Activated T-cell treated with anti-CD3 and anti-CD28 coated beads for 24 hours (primary cell): ENCODE data around the gene CYP4F2.
"Not testable (repeated sequence)": the region's sequence is repeated elsewhere in the genome, so short reads cannot be mapped to it uniquely, and the experiment has no call there.

ENCODE experiments used
- DNase-seq: peaks from one replicate; pipeline ENCODE4 v3.0.0-alpha.2; 2020; ENCODE audit warnings: low read depth

The CYP4F2 gene

GRCh38 chr19:15899561-15899960 lies 1.7 kb upstream of the CYP4F2 start:
- not testable (repeated sequence) for DNase-seq

- no peak for DNase-seq
Observed at GRCh38 chr19:15897026-15897737, 692 bp downstream of the CYP4F2 start.

- DNase-seq: no peak
Observed at GRCh38 chr19:15895876-15896430, 1.9 kb downstream of the CYP4F2 start.

GRCh38 chr19:15894359-15894758 lies 3.5 kb downstream of the CYP4F2 start:
- DNase-seq: no peak

- DNase-seq: no peak
Observed at GRCh38 chr19:15893477-15893876, 4.4 kb downstream of the CYP4F2 start.

- DNase-seq: no peak
Observed at GRCh38 chr19:15892012-15892411, 5.9 kb downstream of the CYP4F2 start.

- DNase-seq: no peak
Observed at GRCh38 chr19:15891434-15891833, 6.4 kb downstream of the CYP4F2 start.

GRCh38 chr19:15889339-15889738 lies 8.5 kb downstream of the CYP4F2 start:
- DNase-seq: not testable (repeated sequence)

- DNase-seq: no peak
Observed at GRCh38 chr19:15885919-15886318, 12.0 kb downstream of the CYP4F2 start.

- DNase-seq: no peak
Observed at GRCh38 chr19:15885167-15885566, 12.7 kb downstream of the CYP4F2 start.

- not testable (repeated sequence) for DNase-seq
Observed at GRCh38 chr19:15883329-15883728, 14.5 kb downstream of the CYP4F2 start.

GRCh38 chr19:15874821-15875474 lies 22.9 kb downstream of the CYP4F2 start:
- no peak for DNase-seq

GRCh38 chr19:15873771-15874170 lies 24.1 kb downstream of the CYP4F2 start:
- DNase-seq: not testable (repeated sequence)

- DNase-seq: peak; percentile 1
Observed at GRCh38 chr19:15871570-15871969, 26.3 kb downstream of the CYP4F2 start.

GRCh38 chr19:15869873-15870272 lies 28.0 kb downstream of the CYP4F2 start:
- DNase-seq: no peak

- peak; percentile 18 for DNase-seq
Observed at GRCh38 chr19:15869109-15869555, 28.7 kb downstream of the CYP4F2 start.

GRCh38 chr19:15866636-15867035 lies 31.2 kb downstream of the CYP4F2 start:
- no peak for DNase-seq

- no peak for DNase-seq
Observed at GRCh38 chr19:15864824-15865223, 33.0 kb downstream of the CYP4F2 start.

- DNase-seq: no peak
Observed at GRCh38 chr19:15863272-15863671, 34.6 kb downstream of the CYP4F2 start.

- DNase-seq: no peak
Observed at GRCh38 chr19:15862444-15862843, 35.4 kb downstream of the CYP4F2 start.

- DNase-seq: no peak
Observed at GRCh38 chr19:15860522-15860921, 37.4 kb downstream of the CYP4F2 start.

GRCh38 chr19:15859187-15859586 lies 38.7 kb downstream of the CYP4F2 start:
- DNase-seq: no peak

- no peak for DNase-seq
Observed at GRCh38 chr19:15850385-15850784, 47.5 kb downstream of the CYP4F2 start.
